BLaER1 treated with 17β-estradiol and CSF1 and Interleukin-3, amounts not matched to agents 10 nM and 100 nM (cell line): Measurements from ENCODE around the gene FAM117B.

Experiments
- H3K27ac ChIP-seq, 11 experiments: shearing (Covaris generic); formaldehyde crosslinking; 2 replicates each; pipeline ENCODE4 v1.8.1; 2022
- H3K27me3 ChIP-seq, 11 experiments: shearing (Covaris generic); formaldehyde crosslinking; 2 replicates each; pipeline ENCODE4 v1.8.1; 2022
- H3K36me3 ChIP-seq, 11 experiments: shearing (Covaris generic); formaldehyde crosslinking; 2 replicates each; pipeline ENCODE4 v1.8.1; 2022
- H3K4me1 ChIP-seq, 10 experiments: shearing (Covaris generic); formaldehyde crosslinking; 2 replicates each; pipeline ENCODE4 v1.8.1; 2022
- H3K4me2 ChIP-seq, 11 experiments: shearing (Covaris generic); formaldehyde crosslinking; 2 replicates each; pipeline ENCODE4 v1.8.1; 2022
- H3K4me3 ChIP-seq, 10 experiments: shearing (Covaris generic); formaldehyde crosslinking; 2 replicates each; pipeline ENCODE4 v1.8.1; 2022
- H3K9ac ChIP-seq, 11 experiments: shearing (Covaris generic); formaldehyde crosslinking; 2 replicates each; pipeline ENCODE4 v1.8.1; 2022
- H3K9me3 ChIP-seq, 11 experiments: shearing (Covaris generic); formaldehyde crosslinking; replicated peaks in 1 of 11; 2 replicates each; pipeline ENCODE4 v1.8.1; 2022
- H4K20me1 ChIP-seq, 11 experiments: shearing (Covaris generic); formaldehyde crosslinking; 2 replicates each; pipeline ENCODE4 v1.8.1; 2022
- Cebpa-rat ChIP-seq, 11 experiments: shearing (Covaris generic); IDR thresholded peaks; 2 replicates each; pipeline ENCODE4 v1.8.1; 2022

The FAM117B gene

DNA sequence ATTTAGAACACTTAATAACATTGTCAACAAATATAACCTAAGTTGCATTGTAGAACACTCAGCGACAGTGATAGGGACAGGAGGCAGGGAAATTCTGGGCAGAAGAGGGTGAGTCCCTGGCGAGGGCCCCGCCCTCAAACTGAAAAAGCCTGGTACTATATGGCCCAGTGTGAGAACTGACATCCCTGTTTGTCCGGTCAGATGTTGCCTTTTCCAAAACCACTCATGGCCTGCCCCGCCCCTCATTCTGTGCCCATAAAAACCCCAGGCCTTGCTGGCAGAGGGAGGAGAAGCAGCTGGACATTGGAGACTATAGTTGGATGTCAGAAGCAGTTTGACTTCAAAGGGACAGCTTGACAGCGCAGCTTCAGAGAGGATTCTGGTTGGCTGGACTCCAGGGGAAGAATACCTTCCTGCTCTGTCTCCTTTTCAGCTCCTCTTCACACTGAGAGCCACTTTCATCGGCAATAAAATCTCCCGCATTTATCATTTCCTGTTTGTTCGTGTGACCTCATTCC is 47.0 kb downstream of the FAM117B start:
- Histone ChIP-seq H4K20me1 (no peaks in the 10 kb centered on the region), H3K4me3 (no peak overlapping the region), H3K4me1 (no peaks in the 10 kb centered on the region), H3K27me3 (no peaks in the 10 kb centered on the region), H3K9ac (no peak overlapping the region), H3K9me3 (peaks cover 64 to 77% (median 74%) of the 10 kb centered on the region in 11 experiments), H3K4me2 (no peak overlapping the region), H3K27ac (no peak overlapping the region), H3K36me3 (peaks cover 0 to 33% (median 9%) of the 10 kb centered on the region in 11 experiments; a peak in 12 of 22 replicates)
- no peak for TF ChIP-seq Cebpa-rat (IDR thresholded peaks at IDR 0.05)

DNA sequence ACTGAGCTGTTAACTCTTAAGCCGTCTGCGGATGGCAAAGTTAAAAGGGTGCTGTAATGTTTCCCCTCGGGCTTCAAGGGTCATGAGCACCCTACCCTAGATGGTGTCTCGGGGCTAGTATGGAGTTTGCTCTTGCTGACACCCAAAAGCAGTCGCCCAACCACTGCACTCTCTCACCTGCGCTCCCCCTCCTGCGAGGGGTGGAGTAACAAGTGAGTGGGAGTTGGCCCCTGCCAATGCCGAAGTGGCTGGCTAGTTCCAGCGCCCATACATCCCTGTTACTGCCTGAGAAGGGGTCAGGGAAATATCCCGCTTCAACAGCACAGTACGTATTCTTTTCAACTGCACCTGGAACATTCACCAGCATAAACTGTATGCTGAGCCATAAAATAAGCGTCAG is 47.5 kb downstream of the FAM117B start:
- Histone ChIP-seq H3K4me3 (no peak overlapping the region), H4K20me1 (no peaks in the 10 kb centered on the region), H3K27me3 (no peaks in the 10 kb centered on the region), H3K9me3 (peaks cover 58 to 72% (median 68%) of the 10 kb centered on the region in 11 experiments), H3K4me1 (no peaks in the 10 kb centered on the region), H3K4me2 (no peak overlapping the region), H3K27ac (no peak overlapping the region), H3K9ac (no peak overlapping the region), H3K36me3 (peaks cover 0 to 29% (median 9%) of the 10 kb centered on the region in 11 experiments; a peak in 12 of 22 replicates)
- no peak for TF ChIP-seq Cebpa-rat (IDR thresholded peaks at IDR 0.05)

DNA sequence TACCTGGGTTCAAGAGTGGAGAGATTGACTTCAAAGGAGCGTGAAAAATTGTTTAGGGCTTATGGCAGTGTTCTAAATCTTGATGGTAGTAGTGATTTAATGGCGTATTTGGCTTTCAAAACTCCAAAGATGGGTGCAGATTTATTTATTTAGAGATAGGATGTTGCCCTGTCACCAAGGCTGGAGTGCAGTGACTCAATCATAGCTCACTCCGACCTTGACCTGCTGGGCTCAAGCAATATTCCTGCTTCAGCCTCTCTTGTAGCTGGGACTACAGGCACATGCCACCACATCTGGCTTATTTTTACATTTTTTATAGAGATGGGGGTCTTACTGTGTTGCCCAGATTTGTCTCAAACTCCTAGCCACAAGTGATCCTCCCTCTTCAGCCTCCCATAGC is 52.5 kb downstream of the FAM117B start:
- TF ChIP-seq Cebpa-rat (IDR thresholded peaks at IDR 0.05), result no peak
- Histone ChIP-seq H3K4me1 (no peaks in the 10 kb centered on the region), H3K4me2 (no peak overlapping the region), H3K36me3 (peaks cover 0 to 2% (median 2%) of the 10 kb centered on the region in 11 experiments; a peak in 12 of 22 replicates), H3K9ac (no peak overlapping the region), H3K27me3 (no peaks in the 10 kb centered on the region), H3K9me3 (peaks cover 11 to 22% (median 18%) of the 10 kb centered on the region in 11 experiments), H4K20me1 (no peaks in the 10 kb centered on the region), H3K27ac (no peak overlapping the region), H3K4me3 (no peak overlapping the region)

DNA sequence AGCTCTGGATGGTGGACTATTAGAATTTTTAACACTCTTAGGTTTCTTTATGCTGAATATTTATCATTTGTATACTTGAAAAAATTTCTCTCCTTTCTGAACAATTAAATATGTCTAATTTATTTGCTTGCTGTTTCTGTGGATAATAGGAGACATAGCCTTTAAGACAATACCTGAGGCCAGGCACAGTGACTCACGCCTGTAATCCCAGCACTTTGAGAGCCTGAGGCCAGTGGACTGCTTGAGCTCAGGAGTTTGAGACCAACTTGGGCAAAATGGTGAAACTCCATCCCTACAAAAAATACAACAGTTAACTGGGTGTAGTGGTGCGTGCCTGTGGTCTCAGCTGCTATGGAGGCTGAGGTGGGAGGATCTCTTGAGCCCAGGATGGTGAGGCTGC is 54.7 kb downstream of the FAM117B start:
- Histone ChIP-seq H3K9me3 (no peaks in the 10 kb centered on the region), H3K27ac (no peak overlapping the region), H3K9ac (no peak overlapping the region), H3K4me1 (no peaks in the 10 kb centered on the region), H3K27me3 (no peaks in the 10 kb centered on the region), H3K4me3 (no peak overlapping the region), H3K36me3 (no peaks in the 10 kb centered on the region; a peak in 1 of 22 replicates), H3K4me2 (no peak overlapping the region), H4K20me1 (no peaks in the 10 kb centered on the region)
- TF ChIP-seq Cebpa-rat (IDR thresholded peaks at IDR 0.05), result no peak

DNA sequence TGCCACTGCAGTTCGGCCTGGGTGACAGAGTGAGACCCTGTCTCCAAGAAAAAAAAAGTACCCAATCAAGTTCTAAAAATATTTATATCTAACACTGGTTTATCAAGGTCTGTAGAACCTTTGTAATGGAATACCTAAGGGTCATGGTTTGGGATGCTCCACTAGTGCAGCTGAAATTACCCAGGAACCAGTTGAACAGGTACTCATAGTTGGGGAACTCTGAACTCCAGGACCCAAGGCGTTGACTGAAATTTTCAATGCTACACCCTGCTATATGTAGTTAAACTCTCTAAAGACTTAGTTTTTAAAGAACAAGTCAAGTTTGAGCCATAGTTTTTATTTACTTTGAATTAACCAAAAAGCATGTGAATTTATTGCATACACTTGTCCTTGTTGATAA is 55.1 kb downstream of the FAM117B start:
- H4K20me1 ChIP-seq, result no peaks in the 10 kb centered on the region
- no peaks in the 10 kb centered on the region; a peak in 1 of 22 replicates for H3K36me3 ChIP-seq
- H3K9ac ChIP-seq, result no peak overlapping the region
- no peaks in the 10 kb centered on the region for H3K27me3 ChIP-seq
- no peak for TF ChIP-seq Cebpa-rat (IDR thresholded peaks at IDR 0.05)
- no peaks in the 10 kb centered on the region for H3K9me3 ChIP-seq
- no peaks in the 10 kb centered on the region for H3K4me1 ChIP-seq
- no peak overlapping the region for H3K4me3 ChIP-seq
- no peak overlapping the region for H3K4me2 ChIP-seq
- no peak overlapping the region for H3K27ac ChIP-seq

DNA sequence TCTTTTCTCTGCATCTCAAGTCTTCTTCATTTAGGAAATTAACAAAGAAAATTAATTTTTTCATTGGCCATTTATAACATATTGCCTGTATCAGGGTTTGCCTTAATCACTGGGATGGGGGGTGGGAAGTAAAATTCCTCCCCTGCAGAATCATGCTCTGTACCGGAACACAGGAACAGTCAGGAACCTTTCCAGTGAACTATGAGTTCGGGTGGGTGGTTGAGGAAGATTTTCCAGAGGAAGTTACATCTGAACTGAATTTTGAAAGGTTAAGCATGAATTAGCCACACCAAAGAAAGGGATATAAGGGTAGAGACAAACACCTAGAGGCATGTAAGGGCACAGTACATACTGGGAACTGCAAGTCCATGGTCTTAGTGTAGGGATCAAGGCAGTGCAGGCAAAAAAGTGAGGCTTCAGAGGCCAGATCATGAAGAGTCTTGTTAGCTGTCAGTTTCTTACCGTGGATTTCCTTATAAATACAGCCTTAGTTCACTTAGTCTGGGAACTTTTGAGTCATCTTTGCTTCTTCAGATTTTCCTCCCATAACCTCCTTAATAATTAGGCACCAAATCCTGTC is 55.6 kb downstream of the FAM117B start:
- Histone ChIP-seq H3K4me1 (no peaks in the 10 kb centered on the region), H3K9ac (no peak overlapping the region), H3K27ac (no peak overlapping the region), H3K27me3 (no peaks in the 10 kb centered on the region), H3K4me2 (no peak overlapping the region), H3K36me3 (peaks cover 0 to 1% (median 0%) of the 10 kb centered on the region in 11 experiments; a peak in 3 of 22 replicates), H3K4me3 (no peak overlapping the region), H3K9me3 (no peaks in the 10 kb centered on the region), H4K20me1 (no peaks in the 10 kb centered on the region)
- no peak for TF ChIP-seq Cebpa-rat (IDR thresholded peaks at IDR 0.05)

DNA sequence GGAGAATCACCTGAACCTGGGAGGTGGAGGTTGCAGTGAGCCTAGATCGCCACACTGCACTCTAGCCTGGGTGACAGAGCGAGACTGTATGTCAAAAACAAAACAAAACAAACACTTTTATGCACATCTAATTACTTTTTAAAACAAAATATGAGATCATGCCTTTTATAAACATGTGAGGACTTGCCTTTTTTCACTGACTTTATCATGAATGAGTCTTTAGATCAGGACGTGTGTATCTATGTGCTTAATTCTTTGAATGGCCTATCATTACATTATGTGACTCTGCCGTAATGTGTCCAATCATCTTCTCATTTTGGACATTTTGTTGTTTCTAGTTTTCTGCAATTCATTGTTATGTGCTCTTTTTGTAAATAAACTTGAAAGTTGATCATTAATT is 58.7 kb downstream of the FAM117B start:
- no peaks in the 10 kb centered on the region for H4K20me1 ChIP-seq
- H3K4me3 ChIP-seq, result no peak overlapping the region
- H3K4me2 ChIP-seq, result no peak overlapping the region
- no peak overlapping the region for H3K27ac ChIP-seq
- peaks cover 0 to 10% (median 0%) of the 10 kb centered on the region in 11 experiments; a peak in 3 of 22 replicates for H3K9me3 ChIP-seq
- H3K4me1 ChIP-seq, result no peaks in the 10 kb centered on the region
- no peak overlapping the region for H3K9ac ChIP-seq
- peaks cover 8 to 32% (median 27%) of the 10 kb centered on the region in 11 experiments; a peak in 20 of 22 replicates for H3K36me3 ChIP-seq
- no peak for TF ChIP-seq Cebpa-rat (IDR thresholded peaks at IDR 0.05)
- no peaks in the 10 kb centered on the region for H3K27me3 ChIP-seq

DNA sequence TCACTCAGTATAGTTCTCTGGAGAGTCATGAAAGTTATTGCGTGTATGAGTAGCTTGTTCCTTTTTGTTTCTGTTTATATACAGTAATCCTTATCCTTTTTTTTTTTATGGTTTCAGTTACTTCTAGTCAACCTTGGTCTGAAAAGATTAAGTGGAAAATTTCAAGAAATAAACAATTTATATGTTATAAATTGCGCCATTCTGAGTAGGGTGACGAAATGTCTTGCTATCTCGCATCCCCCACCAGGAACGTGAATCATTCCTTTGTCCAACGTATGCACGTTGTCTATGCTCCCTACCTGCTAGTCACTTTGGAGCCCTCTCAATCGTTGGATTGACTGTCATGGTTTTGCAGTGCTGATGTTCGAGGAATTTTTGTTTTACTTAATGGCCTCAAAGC is 60.4 kb downstream of the FAM117B start:
- no peak overlapping the region for H3K4me2 ChIP-seq

DNA sequence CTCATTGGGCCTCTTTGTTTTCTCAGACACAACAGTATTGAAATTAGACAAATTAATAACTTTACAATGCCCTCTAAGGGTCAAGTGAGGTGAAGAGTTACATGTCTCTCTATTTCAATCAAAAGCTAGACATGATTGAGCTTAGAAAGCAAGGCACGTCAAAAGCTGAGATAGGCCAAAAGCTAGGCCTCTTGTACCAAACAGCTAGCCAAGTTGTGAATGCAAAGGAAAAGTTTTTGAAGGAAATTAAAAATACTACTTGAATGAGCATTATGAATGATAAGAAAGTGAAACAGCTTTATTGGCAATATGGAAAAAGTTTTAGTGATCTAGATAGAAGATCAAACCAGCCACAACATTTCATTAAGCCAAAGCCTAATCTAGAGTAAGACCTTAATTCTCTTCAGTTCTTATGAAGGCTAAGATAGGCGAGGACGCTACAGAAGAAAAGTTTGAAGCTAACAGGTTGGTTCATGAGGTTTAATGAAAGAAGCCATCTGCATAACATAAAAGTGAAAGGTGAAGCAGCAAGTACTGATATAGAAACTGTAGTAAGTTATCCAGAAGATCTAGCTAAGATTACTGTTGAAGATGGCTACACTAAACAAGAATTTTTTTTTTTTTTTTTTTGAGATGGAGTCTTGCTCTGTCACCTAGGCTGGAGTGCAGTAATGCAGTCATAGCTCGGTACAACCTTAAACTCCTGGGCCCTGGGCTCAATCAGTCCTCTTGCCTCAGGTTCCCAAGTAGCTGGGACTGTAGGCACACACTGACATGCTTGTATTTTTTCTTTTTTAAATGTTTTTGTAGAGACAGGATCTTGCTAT is 65.5 kb downstream of the FAM117B start:
- 0 out of 22 replicates have a peak, but pooled peaks cover 0 to 3% (median 0%) of the 10 kb centered on the region in 11 experiments for H4K20me1 ChIP-seq
- no peaks in the 10 kb centered on the region for H3K27me3 ChIP-seq
- H3K9me3 ChIP-seq, result peaks cover 0 to 34% (median 22%) of the 10 kb centered on the region in 11 experiments; a peak in 17 of 22 replicates
- H3K9ac ChIP-seq, result no peak overlapping the region
- no peak overlapping the region for H3K27ac ChIP-seq
- H3K4me1 ChIP-seq, result no peaks in the 10 kb centered on the region
- no peak for TF ChIP-seq Cebpa-rat (IDR thresholded peaks at IDR 0.05)
- H3K36me3 ChIP-seq, result peaks cover 8 to 60% (median 44%) of the 10 kb centered on the region in 11 experiments; a peak in 20 of 22 replicates
- H3K4me3 ChIP-seq, result no peak overlapping the region
- no peak overlapping the region for H3K4me2 ChIP-seq

More for the DNA sequence above, 60.4 kb downstream of the FAM117B start:
- Histone ChIP-seq H3K27me3 (no peaks in the 10 kb centered on the region), H3K9me3 (peaks cover 0 to 17% (median 1%) of the 10 kb centered on the region in 11 experiments; a peak in 5 of 22 replicates), H3K9ac (no peak overlapping the region), H3K27ac (no peak overlapping the region), H3K36me3 (peaks cover 8 to 42% (median 33%) of the 10 kb centered on the region in 11 experiments; a peak in 20 of 22 replicates), H4K20me1 (no peaks in the 10 kb centered on the region), H3K4me3 (no peak overlapping the region), H3K4me1 (no peaks in the 10 kb centered on the region)
- no peak for TF ChIP-seq Cebpa-rat (IDR thresholded peaks at IDR 0.05)
